HG03354 (cell line): Measurements from ENCODE around the gene DTX3.
"Not testable (repeated sequence)": the region's sequence is repeated elsewhere in the genome, so short reads cannot be mapped to it uniquely, and the experiment has no call there.

ENCODE experiments used
- ATAC-seq: cut with Tn5 transposase; IDR thresholded peaks from one replicate; pipeline ENCODE4 v1.9.1; 2021; ENCODE audit warnings: mild to moderate bottlenecking; ENCODE audit not compliant: unreplicated experiment, poor library complexity, severe bottlenecking

DTX3 gene

DNA sequence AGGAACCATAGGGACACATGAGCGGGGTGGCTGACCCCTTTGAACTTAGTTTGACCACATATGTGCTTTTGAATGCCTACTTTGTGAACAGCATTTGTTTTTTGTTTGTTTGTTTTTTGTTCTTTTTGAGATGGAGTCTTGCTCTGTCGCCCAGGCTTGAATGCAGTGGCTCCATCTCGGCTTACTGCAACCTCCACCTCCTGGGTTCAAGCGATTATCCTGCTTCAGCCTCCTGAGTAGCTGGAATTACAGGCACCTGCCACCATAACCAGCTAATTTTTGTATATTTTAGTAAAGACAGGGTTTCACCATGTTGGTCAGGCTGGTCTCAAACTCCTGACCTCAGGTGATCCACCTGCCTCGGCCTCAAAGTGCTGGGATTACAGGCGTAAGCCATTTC lies 13.8 kb downstream of the DTX3 start:
- ATAC-seq, result not testable (repeated sequence)

DNA sequence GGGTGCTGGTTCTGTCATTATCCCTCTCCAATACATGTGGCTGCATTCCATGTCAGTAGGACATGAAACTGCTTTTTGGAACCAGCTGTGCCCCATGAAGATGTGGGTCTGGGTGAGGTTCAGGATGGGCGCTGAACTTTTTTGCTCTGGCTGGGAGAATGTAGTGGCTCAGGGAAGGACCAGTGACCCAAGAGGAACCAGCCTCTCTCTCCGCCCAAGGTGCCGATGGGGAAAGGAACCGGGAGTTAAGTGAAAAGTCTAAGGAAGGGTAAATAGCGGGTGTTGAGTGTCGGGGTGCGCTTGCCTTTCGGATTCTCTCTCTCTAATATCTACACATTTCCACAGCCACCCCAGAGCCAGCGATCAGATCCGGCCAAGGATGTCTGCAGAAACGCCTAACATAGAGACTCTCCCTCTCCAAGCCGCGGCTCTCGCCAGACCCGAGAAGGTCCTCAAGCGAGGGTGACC lies 14.4 kb downstream of the DTX3 start:
- no peak for ATAC-seq

DNA sequence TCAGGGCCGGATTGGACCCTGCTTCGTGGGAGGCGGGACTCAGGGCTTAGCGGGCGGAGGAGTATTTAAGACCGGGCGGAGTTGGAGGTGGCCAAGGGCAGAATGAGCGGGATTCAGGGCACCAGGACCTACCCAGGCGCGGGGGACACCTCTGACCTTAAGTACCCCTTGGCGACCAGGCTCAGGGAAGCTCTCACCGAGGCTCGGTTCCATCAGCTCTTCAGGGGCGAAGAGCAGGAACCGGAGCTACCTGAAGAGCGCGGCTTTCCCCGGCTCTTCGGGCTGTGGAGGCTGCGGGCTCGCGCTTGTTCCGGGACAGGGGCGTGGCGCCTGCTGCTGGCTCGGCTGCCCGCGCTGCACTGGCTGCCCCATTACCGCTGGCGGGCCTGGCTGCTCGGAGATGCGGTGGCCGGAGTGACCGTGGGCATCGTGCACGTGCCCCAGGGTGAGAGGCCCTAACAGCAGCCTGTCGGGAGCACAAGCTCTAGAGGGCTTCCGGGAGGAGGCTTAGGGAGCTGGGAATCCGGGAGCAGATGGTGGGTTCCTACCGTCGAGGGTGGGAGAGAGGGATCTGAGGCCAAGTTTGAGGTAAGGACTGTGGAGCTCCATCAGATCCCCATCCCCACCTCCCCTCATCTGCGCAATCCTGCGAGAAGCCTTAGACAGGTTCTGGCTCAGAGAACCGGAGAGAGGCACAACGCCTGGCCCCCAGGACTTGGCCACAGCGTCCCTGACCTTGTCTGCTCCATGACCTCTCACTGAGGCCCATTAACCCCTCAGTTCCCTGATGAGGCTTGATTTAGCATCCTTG lies 15.0 kb downstream of the DTX3 start:
- ATAC-seq, result no peak

DNA sequence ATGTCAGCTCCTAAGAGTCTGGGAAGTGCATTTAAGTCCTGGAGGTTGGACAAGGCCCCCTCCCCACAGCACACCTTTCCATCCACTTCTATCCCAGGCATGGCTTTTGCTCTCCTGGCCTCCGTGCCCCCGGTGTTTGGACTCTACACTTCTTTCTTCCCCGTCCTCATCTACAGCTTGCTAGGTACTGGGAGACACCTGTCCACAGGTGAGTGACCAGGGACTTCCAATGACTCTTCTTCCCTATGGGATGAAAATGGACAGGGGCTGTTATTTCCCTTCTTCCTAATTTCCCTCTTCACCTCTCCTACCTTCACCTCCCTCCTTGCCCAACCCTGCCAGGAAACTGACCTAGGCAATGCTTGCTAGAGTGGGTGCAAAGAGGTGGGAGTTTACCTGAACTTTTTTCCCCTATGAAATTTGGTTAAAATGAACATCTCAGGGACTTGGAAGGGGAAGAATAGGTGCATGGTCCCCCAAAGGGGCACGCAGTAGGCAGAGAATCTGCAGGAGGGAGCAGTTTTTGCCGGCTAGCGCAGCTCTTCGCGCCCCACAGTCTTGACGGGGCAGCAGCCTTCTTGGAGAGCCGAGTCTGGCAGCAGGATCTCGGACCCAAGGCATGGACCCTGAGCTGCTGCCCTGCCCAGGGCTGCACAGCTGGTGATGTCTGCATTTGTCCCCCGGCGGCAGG lies 15.8 kb downstream of the DTX3 start:
- ATAC-seq, result no peak

DNA sequence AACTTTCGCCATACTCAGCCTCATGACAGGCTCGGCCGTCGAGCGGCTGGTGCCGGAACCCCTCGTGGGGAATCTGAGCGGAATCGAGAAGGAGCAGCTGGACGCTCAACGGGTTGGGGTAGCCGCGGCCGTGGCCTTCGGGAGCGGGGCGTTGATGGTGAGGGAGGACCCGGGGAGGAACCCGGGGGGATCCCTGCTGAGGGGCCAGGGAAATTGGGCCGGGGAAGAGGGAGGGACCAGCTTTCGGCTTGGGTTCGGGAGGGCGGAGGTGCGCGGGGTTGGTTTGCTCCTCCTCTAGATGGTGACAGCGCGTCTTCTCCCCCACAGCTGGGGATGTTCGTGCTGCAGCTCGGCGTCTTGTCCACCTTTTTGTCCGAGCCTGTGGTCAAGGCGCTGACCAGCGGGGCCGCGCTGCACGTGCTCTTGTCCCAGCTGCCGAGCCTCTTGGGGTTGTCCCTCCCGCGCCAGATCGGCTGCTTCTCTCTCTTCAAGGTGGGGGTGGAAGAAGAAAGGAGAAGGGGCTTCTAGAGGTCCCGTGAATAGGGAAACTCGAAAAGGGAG lies 16.4 kb downstream of the DTX3 start:
- no peak for ATAC-seq

DNA sequence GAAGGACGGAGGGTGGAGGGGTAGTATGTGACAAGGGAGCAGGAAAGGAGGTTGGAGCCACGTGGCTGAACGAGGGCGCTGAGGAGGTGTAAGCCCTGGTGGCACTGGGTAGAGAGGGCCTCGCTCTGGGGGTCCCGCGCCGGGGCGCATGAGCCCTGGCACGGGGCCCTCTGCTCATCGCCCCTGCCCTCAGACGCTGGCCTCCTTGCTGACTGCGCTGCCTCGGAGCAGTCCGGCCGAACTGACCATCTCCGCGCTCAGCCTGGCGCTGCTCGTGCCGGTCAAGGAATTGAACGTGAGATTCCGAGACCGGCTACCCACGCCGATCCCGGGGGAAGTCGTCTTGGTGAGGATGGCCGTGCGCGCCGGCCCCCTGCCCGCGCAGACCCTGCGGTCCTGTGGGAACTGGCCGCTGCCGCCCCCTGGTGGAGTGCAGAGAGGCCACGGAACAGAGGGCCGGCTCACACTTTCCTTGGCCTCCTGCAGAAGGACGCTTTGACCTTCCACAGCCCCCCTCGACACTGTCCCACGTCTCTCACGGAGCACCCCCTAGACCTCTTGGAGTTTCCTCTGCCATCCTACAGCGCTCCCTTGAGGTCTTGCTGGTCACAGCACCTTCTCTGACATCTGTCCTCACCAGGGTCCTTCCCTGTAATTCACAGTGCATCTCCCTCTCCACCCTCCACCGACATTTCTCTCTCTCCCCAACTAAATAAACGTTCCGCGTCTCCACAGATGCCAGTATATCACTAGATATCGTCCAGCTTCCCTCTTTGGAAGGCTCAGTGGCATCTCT lies 17.1 kb downstream of the DTX3 start:
- peak; percentile 66 for ATAC-seq

DNA sequence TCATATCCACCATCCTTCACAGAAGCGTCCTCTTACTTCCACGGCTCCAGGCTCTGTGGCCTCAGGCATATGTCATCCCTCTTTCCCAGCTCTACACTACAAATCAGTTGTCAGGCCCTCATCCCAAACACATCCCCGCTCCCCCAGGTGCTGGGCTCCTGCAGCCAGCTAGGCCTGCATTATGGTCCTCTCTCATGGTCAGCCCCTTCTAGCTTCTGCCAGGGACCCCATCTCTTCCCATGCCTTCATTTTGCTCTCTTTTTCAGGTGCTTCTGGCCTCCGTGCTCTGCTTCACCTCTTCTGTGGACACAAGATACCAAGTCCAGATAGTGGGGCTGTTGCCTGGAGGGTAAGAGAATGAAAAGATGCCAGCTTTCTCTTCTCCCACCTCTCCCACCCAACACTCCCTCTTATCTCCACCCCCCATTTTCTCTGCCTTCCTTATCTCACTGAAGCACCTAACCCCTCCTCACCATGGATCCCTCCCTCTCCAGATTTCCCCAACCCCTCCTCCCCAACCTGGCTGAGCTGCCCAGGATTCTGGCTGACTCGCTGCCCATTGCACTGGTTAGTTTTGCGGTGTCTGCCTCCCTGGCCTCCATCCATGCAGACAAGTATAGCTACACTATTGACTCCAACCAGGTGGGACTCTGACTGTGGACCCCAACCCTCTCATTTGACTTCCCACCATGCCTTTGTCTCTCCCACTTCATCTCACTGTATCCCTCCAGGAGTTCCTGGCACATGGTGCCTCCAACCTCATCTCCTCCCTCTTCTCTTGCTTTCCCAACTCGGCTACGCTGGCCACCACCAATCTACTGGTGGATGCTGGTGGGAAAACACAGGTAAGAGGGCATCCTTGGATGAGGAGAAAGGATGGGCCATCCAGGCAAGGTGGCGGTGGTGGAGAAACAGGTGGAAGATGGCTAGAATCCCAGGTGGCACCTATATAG lies 17.9 kb downstream of the DTX3 start:
- no peak for ATAC-seq

DNA sequence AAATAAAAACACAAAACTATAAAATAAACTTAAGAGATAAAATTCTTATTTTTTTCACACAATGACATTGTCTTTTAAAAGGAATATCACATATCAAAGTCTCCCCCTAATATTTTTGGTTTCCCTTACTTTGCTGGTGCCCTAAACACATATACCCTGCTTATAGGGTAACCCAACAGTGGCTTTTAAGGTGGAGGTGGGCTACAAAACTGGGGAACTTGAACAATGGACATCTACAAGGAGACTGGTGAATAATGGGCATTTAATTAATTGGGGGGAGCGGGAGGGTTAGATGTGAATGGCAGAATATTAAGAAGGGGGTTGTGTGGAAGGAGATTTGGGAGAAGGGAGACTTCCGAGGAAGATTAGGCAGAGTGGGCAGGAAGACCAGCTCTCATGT lies 18.8 kb downstream of the DTX3 start:
- ATAC-seq, result no peak

DNA sequence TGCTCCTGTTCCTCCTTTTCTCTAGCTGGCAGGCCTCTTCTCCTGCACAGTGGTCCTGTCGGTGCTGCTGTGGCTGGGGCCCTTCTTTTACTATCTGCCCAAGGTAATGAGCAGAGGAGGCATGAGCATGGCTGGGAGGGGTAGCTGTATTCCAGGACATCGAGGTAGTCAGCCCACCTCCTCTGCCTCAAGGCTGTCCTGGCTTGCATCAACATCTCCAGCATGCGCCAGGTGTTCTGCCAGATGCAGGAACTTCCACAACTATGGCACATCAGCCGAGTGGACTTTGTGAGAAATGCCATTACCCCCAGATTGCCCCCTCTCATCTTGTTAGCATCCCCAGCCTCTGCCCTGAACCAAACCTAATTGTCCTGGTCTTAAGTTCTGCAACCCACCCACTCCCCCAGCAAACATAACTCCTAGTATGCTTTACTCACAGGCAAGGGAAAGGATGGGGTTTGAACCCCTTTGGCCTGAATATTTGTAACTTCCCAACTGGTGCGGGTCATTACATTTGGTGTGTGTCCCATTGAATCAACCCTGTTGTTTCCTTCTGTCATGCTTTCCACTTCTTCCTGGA lies 19.3 kb downstream of the DTX3 start:
- no peak for ATAC-seq

DNA sequence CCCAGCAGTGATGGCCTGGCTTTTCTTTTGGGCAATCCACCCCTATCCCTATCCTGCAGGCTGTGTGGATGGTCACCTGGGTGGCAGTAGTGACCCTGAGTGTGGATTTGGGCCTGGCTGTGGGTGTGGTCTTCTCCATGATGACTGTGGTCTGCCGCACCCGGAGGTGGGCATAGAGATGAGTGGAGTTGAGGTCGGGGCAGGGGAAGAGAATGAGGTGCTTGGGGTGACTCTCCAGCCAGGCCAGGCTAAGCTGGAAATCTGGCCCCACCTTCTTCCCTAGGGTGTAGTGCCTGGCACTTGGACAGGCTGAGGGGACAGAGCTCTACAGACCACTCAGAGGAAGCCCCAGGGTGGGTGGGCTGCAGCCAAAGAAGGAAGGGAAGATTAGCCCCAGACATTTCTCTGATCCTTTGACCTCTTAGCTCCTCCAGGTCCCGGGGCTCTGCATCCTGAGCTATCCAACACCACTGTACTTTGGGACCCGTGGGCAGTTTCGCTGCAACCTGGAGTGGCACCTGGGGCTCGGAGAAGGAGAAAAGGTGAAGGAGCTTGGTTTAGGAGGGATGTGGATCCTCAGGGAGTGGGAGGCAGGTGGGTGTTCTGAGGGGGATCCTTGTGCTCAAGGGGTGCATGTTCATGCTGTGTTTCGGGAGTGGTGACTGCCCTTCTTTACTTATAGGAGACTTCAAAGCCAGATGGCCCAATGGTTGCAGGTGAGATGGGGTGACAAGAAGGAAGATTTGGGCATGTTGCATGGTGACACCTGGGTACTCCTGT lies 20.0 kb downstream of the DTX3 start:
- no peak for ATAC-seq

DNA sequence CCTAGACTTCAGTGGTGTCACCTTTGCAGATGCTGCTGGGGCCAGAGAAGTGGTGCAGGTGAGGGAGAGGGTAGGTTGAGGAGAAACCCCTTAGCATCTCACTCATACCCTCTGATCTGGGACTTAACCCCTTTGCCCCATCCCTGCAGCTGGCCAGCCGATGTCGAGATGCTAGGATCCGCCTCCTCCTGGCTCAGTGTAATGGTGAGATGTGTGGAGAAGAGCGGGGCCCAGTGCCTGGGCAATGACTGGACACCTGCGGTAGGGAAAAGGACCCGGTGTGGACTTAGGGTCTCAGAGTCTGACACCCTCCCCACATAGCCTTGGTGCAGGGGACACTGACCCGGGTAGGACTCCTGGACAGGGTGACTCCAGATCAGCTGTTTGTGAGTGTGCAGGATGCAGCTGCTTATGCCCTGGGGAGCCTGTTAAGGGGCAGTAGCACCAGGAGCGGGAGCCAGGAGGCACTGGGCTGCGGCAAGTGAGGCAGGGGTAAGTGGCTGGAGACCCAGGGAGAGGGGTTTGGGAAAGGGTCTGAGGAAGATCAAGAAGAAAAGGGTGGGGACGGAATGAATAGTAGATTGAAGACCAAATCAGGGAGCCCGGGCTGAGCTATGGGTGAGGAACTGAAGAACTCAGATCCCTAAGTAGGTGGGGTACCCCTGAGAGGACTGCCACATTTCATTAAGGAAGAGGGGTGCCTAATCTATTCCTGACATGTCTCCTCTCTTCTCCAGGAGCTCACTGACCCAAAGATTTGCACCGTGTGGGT lies 20.8 kb downstream of the DTX3 start:
- ATAC-seq, result no peak

DNA sequence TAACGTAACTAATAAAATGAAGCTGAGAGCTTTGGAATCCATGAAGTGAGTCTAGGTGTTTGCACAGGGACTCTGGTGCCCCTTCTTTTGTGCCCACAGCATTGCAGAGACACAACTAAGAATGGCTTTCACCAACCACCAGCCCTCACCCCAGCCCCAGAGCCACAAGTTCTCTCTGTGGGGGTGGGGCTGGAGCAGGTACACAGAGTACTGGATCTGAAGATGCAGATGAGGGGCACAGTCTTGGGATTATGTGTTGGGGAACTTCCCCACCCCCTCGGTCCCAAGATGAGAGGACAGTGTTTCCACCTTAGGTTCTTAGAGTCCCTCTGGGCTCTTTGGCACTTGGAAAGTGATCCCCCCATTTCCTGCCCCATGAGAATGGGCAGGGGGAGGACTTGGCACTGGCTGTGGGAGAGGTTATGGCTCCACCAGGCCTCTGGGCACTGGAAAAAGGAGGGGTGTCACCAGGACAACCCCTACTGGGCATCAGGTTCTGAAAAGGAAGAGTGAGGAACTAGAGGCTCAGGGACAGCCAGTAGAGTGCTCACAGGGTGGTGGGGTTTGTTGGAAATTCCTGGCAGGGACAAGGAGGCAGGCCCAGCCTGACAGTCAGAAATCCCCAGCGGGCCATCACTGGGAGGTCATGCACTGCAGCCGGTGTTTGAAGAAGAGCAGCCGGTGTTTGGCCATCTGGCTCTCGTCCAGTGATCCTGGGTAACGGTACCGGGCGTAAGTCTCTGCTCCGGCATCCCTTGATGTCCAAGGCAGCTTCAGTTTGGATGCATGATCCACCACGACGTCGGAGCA lies 21.7 kb downstream of the DTX3 start:
- no peak for ATAC-seq

DNA sequence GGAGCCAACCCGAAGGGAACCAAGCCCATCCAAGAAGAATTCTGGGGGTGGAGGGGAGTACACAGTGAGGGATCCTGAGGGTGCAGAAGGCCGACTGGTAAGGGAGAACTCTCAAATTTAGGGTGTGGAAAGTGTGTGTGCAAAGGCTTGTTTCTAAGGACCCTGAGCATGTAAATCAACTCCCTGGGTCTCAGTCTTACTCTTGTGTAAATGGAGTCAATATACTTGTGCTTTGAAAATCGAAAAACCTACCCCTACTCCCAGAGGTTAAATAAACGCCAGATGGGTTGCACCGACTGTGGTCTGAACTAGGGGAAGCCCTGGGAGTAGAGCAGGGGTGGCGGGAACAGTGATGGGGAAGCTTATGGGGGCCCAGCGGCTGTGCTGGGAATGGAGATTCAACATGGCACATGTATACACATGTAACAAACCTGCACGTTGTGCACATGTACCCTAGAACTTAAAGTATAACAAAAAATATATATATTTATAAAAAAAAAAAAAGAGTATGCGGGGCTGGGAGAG lies 22.4 kb downstream of the DTX3 start:
- no peak for ATAC-seq

DNA sequence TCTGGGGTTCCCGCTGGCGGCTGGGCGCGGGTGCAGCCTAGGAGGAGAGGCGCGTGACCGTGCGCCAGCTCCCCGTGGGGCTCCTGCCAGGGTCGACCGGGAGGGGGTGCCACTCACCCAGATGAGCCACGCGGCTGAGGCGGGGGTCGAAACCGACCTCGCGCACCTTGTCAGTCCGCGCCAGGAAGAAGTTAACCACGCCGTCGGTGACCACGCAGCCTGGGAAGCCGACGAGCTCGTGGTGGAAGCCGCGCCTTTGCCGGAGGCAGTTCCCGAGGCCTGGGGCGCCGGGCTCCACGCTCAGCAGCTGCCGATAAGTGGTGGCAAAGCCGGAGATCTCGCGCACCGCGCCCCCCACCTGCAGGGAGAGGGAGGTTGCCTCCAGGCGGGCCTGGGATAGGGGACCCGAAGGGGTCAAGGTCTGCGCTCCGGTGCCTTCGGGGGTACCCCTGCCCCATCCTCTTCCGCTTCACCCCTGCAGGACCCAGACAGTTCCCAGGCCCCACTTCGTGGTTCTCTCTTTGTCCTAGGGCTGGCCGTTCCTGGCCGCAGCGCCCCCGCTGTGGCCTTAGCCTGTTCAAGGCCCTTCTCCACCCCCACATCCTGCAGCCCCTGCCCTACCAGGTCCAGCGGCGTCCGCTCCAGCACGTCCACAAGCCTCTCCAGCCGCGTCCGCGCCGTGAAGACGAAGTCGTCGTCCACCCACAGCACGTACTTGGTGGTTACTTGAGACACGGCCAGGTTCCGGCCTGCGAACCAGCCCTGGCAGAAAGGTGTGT lies 23.1 kb downstream of the DTX3 start:
- ATAC-seq, result no peak

DNA sequence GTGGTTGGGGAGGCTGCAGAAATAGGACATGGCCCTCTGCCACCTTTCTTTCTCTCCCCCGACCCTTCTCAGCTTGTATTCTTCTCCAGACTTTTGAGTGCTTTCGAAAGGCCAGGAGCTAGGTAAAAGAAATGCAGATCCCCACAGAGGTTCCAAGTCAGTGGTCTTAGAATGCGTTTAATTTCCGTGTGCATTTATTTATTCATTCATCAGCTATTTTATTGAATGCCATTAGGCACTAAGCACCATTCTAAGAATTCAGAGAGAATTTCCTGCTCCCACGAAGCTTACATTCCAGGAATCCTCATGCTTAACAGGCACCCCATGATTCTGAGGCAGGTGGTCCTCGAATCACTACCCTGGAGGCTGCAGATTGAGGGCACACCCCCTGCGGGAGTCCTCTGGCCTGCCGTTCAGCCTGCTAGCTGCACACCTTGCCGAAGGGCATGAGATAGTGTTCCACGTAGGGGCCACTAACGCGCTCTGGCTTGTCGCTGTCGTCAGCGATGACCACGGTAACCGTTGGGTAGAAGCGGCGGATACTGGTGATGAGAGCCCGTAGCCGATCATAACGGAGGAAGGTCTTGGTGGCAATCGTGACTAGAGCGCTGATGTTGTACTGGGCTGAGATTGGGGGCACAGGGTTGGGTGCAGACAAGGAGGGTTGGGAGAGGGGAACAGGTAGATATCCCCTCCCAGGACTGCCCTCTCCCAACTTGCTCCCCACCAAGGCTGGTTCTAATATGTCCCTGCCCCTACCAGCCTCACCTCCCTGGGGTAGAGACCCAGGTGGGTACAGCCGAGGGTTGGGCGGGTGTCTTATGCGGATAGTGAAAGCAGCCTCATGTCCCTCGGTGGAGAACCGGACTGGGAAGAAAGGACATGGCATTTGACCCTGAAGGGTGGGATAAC lies 23.9 kb downstream of the DTX3 start:
- no peak for ATAC-seq
